Activated T-cell treated with anti-CD3 and anti-CD28 coated beads, Interleukin-2, amount 50 U/mL, for 72 hours (primary cell): Measurements from ENCODE around the gene RPUSD1. TPM values are rescaled to one million over a fixed set of nuclear protein-coding genes. Genes with fewer than 3 reads are reported as not detected.
"Not testable (repeated sequence)": the region's sequence is repeated elsewhere in the genome, so short reads cannot be mapped to it uniquely, and the experiment has no call there.

ENCODE experiments used
- ATAC-seq, 2 donors: fragments of 150-1000 bp; cut with Tn5 transposase; replicated peaks in 1 of 2; 2 replicates each; pipeline ENCODE4 v1.10.0; 2021; ENCODE audit warnings: moderate library complexity in 2 of 2, mild to moderate bottlenecking in 1 of 2
- DNase-seq, 2 donors: peaks; one replicate each; pipeline ENCODE4 v3.0.0; 2021 to 2022; ENCODE audit warnings: mixed read lengths in 1 of 2
- H3K27ac Mint-ChIP-seq: one replicate; pipeline ENCODE4 v1.8.0; 2022; ENCODE audit warnings: mild to moderate bottlenecking, moderate library complexity, mixed read lengths
- H3K27me3 Mint-ChIP-seq: one replicate; pipeline ENCODE4 v1.8.0; 2022; ENCODE audit warnings: low read depth, mixed read lengths
- H3K36me3 Mint-ChIP-seq, 2 donors: one replicate each; pipeline ENCODE4 v1.8.0; 2022; ENCODE audit warnings: mixed read lengths in 2 of 2, mild to moderate bottlenecking in 1 of 2; ENCODE audit not compliant: insufficient read depth in 2 of 2
- H3K4me1 Mint-ChIP-seq: one replicate; pipeline ENCODE4 v1.8.0; 2022; ENCODE audit warnings: low read depth, mixed read lengths
- H3K4me3 Mint-ChIP-seq, 2 donors: one replicate each; pipeline ENCODE4 v1.8.0; 2022; ENCODE audit warnings: mild to moderate bottlenecking in 2 of 2, mixed read lengths in 2 of 2, moderate library complexity in 2 of 2
- H3K9me3 Mint-ChIP-seq, 2 donors: one replicate each; pipeline ENCODE4 v1.8.0; 2022; ENCODE audit warnings: mixed read lengths in 2 of 2
- total RNA-seq, 2 donors: library from RNA; stranded (reverse); gene quantifications; one replicate each; pipeline ENCODE4 v1.2.3, GENCODE V29; 2022

The RPUSD1 gene, protein sequence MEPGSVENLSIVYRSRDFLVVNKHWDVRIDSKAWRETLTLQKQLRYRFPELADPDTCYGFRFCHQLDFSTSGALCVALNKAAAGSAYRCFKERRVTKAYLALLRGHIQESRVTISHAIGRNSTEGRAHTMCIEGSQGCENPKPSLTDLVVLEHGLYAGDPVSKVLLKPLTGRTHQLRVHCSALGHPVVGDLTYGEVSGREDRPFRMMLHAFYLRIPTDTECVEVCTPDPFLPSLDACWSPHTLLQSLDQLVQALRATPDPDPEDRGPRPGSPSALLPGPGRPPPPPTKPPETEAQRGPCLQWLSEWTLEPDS
- 10 to 100 TPM; 14.0 to 22.7 TPM for total RNA-seq

DNA sequence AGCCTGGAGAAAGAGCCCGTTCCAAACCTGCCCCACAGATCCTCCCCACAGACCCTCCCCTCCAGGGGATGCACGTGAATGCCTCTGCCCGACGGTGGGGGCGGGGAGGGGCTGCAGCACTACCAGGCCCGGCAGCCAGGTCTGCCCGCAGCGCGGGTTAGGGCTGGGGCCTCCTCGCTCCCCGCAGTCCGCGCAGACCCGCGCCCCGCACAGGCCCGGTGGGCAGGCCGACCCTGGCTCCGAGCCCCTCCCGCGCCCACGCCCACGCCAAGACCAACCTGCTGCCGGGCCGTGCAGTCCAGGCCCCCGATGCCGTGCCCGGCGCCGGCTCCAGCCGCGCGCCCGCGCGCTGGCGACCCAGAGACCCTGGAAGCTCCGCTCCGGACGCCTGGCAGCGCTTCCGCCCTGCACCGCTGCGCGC is at the start of gene RPUSD1:
Gene RPUSD1, minus strand, starts transcription at position 404 of the 421 bp plus-strand sequence. CDS start 644 bp downstream, outside the sequence.
- ATAC-seq = peak in 1 of 2 donors; percentile 42
- H3K4me3 Mint-ChIP-seq = peak within 1 kb of the TSS; percentile 92 to 93
- DNase-seq = no peak
- no peaks in the 10 kb centered on the region for H3K27me3 Mint-ChIP-seq
- peak within 1 kb of the TSS; percentile 63 for H3K27ac Mint-ChIP-seq
- H3K9me3 Mint-ChIP-seq = no peaks in the 10 kb centered on the region
- peaks cover 0 to 9% of the 10 kb centered on the region in 2 donors for H3K36me3 Mint-ChIP-seq
- peaks cover 21% of the 10 kb centered on the region for H3K4me1 Mint-ChIP-seq

DNA sequence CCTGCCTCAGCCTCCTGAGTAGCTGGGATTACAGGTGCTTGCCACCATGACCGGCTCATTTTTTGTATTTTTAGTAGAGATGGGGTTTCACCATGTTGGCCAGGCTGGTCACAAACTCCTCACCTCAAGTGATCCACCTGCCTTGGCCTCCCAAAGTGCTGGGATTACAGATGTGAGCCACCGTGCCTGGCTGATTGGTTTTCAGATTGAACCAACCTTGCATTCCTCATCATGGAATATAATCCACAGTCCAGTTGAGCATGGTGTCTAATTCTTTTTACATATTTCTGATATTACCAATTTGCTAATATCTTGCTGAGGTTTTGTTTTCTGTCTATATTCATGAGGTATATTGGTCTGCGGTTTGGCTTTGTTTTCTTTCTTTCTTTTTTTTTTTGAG is 48.6 kb upstream of the RPUSD1 start:
- ATAC-seq, H3K4me3 Mint-ChIP-seq, H3K27ac Mint-ChIP-seq, H3K4me1 Mint-ChIP-seq, H3K27me3 Mint-ChIP-seq, DNase-seq, H3K9me3 Mint-ChIP-seq, H3K36me3 Mint-ChIP-seq: not testable (repeated sequence)

DNA sequence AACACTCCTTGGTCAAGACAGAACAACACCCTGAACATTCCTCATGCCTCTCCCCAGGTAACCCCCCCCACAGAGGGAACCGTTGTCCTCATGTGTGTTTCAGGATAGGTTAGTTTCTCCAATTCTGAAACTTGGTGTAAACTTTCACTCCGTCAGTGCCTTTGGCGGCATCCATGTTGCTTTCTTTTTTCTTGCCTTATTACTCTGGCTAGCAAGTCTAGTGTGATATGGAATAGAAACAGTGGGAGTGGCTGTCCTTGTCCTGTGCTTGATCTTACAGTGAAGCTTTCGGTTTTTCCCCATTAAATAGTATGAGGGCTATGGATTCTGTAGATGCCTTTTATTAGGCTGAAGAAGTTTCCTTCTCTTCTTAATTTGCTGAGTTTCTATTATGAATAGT is 48.0 kb upstream of the RPUSD1 start:
- ATAC-seq (no peak), DNase-seq (no peak)
- no peaks in the 10 kb centered on the region for H3K27me3 Mint-ChIP-seq
- H3K36me3 Mint-ChIP-seq = peaks cover 5 to 9% of the 10 kb centered on the region in 2 donors
- peaks cover 4 to 5% of the 10 kb centered on the region in 2 donors for H3K9me3 Mint-ChIP-seq
- no peaks in the 10 kb centered on the region for H3K4me1 Mint-ChIP-seq
- H3K4me3 Mint-ChIP-seq = no peak overlapping the region
- H3K27ac Mint-ChIP-seq = no peak overlapping the region

DNA sequence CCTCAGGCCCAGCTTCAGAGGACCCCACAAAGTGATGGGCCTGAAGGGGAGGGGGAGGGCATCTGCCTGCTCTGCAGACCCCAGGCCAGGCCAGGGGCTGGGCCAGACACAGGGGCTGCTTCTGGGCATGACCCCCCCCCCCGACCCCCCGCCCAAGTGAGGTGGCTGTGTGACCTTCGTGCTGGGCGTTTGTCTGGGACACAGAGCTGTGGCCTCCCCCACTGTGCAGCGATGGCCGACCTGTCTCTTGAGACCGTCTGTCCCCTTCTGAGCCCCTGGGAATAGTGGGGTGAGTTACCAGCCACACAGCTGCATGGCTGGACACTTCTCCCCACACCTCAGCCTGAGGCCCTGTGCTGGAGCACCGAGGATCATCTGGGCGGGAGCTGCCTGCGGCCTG is 47.2 kb upstream of the RPUSD1 start:
- no peaks in the 10 kb centered on the region for H3K27me3 Mint-ChIP-seq

DNA sequence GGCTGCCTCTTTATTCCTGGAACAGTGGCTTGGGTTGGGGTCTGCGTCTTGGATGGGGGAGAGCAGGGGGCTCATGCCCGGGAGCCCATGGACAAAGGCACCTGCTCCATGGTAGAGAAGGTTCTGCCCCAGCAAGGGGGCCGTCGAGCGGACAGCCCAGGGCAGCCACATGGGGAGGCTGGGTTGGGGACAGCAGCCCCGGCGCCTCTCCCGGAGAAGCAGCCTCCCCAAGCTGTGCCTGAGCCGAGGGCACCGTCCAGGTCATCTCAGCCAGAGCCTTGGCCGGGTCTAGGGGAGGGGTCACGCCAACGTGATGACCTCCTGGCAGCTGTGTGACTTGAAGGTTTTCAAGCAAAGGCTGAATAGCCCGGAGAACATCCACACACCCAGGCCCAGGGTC is 45.2 kb upstream of the RPUSD1 start:
- peaks cover 4 to 5% of the 10 kb centered on the region in 2 donors for H3K9me3 Mint-ChIP-seq
- peaks cover 9% of the 10 kb centered on the region for H3K27me3 Mint-ChIP-seq
- H3K4me3 Mint-ChIP-seq = no peak overlapping the region
- H3K36me3 Mint-ChIP-seq = peaks cover 5 to 9% of the 10 kb centered on the region in 2 donors
- ATAC-seq (no peak), DNase-seq (no peak)
- H3K27ac Mint-ChIP-seq = no peak overlapping the region
- no peaks in the 10 kb centered on the region for H3K4me1 Mint-ChIP-seq

More for the DNA sequence above, 47.2 kb upstream of the RPUSD1 start:
- Mint-ChIP-seq H3K36me3 (peaks cover 5 to 9% of the 10 kb centered on the region in 2 donors), H3K4me1 (no peaks in the 10 kb centered on the region), H3K4me3 (no peak overlapping the region), H3K9me3 (peaks cover 4 to 5% of the 10 kb centered on the region in 2 donors), H3K27ac (no peak overlapping the region)
- ATAC-seq (no peak), DNase-seq (no peak)

DNA sequence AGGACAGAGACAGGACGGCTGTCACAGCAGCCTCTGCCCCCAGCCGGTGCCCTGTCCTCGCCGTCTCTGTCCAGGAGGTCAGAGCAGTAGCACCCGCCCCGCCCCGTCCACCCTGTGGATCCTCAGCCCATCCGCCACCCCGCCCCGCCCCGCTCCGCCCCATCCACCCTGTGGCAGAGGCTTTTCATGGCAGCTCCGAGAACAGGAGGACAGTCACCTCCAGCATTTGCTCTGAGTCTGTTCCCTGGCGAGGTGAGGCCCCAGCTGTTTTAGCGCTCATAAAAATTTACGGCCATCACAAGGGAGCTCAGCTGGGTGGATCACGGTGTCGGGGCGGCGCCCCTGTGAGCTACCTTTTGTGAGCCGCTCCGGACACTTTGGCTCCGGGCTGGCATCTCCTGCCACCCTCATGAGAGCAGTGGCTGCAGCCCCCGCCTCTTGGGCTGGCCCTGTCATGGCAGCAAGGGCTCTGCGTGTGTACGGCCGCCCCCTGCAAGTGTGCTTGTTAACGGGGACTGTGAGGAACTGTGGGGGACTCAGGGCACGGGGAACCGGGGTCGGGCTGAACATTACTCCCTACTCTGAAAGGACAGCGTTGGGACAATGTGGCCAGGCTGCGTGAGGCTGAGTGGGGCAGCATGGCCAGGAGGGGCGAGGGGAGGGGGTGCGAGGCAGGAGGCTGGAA is 44.6 kb upstream of the RPUSD1 start:
- ATAC-seq (no peak), DNase-seq (no peak)
- H3K4me1 Mint-ChIP-seq = no peaks in the 10 kb centered on the region
- H3K27me3 Mint-ChIP-seq = peaks cover 9% of the 10 kb centered on the region
- peaks cover 5 to 9% of the 10 kb centered on the region in 2 donors for H3K36me3 Mint-ChIP-seq
- no peak overlapping the region for H3K27ac Mint-ChIP-seq
- peaks cover 4 to 5% of the 10 kb centered on the region in 2 donors for H3K9me3 Mint-ChIP-seq
- no peak overlapping the region for H3K4me3 Mint-ChIP-seq

DNA sequence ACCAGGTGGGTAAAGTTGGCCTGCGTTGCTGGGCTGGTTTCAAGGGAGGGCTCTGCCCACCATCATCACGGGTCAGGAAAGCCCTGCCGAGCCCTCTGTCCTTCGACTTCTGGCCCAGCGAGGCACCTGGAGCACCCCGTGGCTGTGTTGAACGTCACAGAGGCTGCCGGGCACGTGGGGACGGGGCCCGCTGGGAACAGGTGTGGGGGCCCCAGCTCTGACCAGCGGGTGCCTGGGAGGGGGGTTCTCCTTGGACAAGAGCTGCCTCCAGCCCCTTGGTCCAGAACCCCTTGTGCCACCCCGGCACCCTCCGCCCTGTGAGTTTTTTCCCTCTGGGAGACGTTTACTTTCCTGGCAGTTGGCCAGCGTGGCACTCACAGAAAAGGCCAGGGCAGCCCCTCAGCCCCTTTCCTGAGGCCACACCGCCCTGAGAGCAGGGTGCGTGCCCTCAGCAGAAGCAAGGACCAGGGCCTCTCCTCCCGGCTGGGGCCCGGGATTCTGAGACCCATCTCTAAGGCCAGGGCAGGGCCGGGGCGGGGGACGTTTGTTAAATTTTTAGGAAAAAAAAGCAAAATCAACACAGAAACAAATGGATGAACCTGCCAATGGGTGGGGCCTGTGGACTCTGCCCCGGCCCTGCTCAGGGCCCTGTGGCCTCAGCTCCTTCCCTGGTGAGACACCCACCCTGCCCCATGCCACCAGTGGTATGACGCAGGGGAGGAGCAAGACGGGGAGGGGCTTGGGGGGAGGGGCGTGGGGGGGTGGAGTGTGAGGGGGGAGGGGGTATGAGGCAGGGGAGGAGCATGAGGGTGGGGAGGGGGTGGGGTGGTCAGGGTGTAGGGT is 43.6 kb upstream of the RPUSD1 start:
- ATAC-seq = no peak
- Mint-ChIP-seq H3K36me3 (peaks cover 5 to 7% of the 10 kb centered on the region in 2 donors), H3K27me3 (peaks cover 9% of the 10 kb centered on the region), H3K9me3 (peaks cover 4 to 5% of the 10 kb centered on the region in 2 donors), H3K27ac (no peak overlapping the region), H3K4me3 (no peak overlapping the region), H3K4me1 (no peaks in the 10 kb centered on the region)
- DNase-seq = no peak

DNA sequence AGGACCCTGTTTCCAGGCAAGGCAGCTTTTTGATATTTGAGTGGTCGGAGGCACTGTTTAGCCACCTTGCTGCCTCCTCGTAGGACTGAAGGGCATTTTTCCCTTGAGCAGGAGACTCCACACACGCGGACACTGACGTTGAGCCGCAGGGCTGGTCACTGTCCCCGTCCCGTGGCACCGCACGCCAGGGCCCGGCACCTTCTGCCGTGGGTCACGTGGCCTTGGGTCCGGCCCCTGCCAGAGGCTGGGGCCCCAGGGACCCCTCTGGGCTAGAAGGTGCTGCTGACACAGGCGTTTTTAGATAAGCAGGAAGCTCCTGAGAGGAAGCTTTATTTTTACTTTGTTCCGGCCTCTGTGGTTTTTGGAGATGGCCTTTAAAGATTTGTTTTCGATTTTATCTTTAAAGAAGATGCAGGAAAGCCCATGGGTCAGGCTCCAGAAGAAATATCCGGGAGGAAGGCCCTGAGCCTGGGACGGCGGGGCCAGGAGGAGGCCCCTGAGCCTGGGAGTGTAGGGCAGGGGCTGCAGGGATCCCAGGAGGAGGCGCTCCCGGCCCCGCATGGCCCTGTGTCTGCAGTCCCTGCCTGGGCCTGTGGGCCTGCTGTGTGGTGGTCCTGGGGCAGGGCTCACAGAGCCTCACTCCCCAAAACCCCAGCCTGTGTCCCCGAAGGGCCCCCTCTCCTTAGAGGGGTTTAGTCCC is 42.8 kb upstream of the RPUSD1 start:
- Mint-ChIP-seq H3K27me3 (peaks cover 9% of the 10 kb centered on the region), H3K4me3 (no peak overlapping the region), H3K27ac (no peak overlapping the region), H3K4me1 (no peaks in the 10 kb centered on the region), H3K9me3 (no peaks in the 10 kb centered on the region), H3K36me3 (peaks cover 0 to 1% of the 10 kb centered on the region in 2 donors)
- ATAC-seq = no peak
- DNase-seq = no peak

DNA sequence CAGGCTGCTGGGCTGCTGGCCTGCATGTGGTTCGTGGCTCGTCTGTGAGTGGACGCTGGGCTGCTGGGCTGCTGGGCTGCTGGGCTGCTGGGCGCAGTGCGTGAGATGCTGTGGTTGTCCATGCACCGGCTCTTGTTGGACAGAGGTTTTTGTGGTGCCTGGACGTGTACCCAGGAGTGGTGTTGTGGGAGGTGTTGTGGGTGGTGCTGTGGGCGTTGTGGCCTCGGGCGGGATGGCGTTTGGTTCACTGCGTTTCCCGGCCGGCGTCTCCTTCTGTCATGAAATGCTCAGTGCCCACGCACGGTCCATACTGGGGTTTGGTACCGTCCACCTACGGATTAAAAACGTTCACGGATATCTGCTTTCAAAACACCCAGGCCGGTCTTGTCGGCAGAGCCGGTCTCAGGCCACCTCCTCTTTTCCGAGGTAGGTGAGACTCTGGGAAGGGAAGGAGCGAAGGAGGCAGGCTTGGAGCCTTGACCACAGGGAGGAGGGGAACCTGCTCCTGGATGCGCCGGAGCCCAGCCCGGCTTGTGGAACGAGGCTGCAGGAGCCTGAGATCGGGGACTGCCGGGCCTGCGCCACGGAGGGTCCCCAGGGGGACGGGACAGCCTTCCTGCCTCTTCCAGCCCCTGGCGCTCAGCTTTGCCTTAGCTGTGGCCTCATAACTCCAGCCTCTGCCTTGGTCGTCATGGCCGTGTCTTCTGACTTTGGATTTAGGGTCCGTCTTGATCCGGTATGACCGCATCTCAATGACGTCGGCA is 42.1 kb upstream of the RPUSD1 start:
- ATAC-seq (no peak), DNase-seq (no peak)
- Mint-ChIP-seq H3K4me3 (no peak overlapping the region), H3K27ac (no peak overlapping the region), H3K36me3 (no peaks in the 10 kb centered on the region), H3K4me1 (no peaks in the 10 kb centered on the region), H3K9me3 (no peaks in the 10 kb centered on the region), H3K27me3 (peaks cover 9% of the 10 kb centered on the region)

DNA sequence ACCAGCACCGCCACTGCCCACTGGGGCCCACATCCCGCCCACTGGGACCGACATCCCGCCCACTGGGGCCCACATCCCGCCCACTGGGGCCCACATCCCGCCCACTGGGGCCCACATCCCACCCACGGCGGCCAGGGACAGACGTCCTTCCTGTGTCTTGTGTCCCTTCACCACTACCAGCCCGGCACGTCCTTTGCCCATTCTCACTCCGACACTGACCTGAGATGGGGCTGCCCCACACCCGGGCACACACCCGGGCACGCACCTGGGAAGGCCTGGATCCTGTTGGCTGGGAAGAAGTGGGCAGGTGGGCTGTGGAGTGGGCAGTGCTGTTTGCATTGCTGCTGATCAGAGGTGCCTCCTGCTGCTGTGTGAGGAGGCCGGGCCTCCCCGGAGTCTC is 40.7 kb upstream of the RPUSD1 start:
- no peak overlapping the region for H3K4me3 Mint-ChIP-seq
- H3K27me3 Mint-ChIP-seq = peaks cover 9% of the 10 kb centered on the region
- no peaks in the 10 kb centered on the region for H3K9me3 Mint-ChIP-seq
- H3K4me1 Mint-ChIP-seq = no peaks in the 10 kb centered on the region
- no peaks in the 10 kb centered on the region for H3K36me3 Mint-ChIP-seq
- ATAC-seq (no peak), DNase-seq (no peak)
- H3K27ac Mint-ChIP-seq = no peak overlapping the region

DNA sequence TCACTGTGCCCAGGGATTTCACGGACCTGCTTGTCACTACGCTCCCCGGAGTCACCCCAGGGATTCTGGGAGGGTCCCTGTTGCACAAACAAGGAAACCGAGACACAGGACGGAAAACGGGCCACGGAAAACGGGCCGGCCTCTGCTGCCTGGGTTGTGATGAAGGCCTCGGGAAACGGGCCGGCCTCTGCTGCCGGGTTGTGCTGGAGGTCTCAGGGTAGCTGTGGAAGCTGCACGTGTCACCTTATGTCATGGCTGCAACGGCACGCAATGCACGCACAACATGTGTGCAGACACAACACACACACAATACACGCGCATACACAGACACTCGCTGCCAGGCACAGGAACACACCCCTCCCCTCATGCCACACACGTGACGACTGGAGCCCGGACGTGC is 39.3 kb upstream of the RPUSD1 start:
- Mint-ChIP-seq H3K4me3 (no peak overlapping the region), H3K4me1 (no peaks in the 10 kb centered on the region), H3K27me3 (peaks cover 9% of the 10 kb centered on the region), H3K36me3 (no peaks in the 10 kb centered on the region), H3K27ac (no peak overlapping the region), H3K9me3 (no peaks in the 10 kb centered on the region)
- ATAC-seq (no peak), DNase-seq (no peak)
